Upper lobe of left lung (tissue), 6 donors: ENCODE results near the gene MED13L. TPM values are rescaled to one million over a fixed set of nuclear protein-coding genes. Genes with fewer than 3 reads are reported as not detected.

ENCODE experiments used
- ATAC-seq, 2 donors: fragments of 200-7000 bp; cut with Tn5 transposase; one replicate each; pipeline ENCODE4 v1.9.1; 2022; ENCODE audit warnings: mild to moderate bottlenecking in 2 of 2, moderate library complexity in 2 of 2; ENCODE audit not compliant: low FRiP score in 2 of 2
- DNase-seq, 2 donors: peaks; one replicate each; pipeline ENCODE4 v3.0.0-alpha.2; 2019 to 2020
- H3K27ac ChIP-seq, 4 donors: fragments of 200-600 bp; sonication (generic); one replicate each; pipeline ENCODE4 v1.5.1; 2016 to 2019
- H3K27me3 ChIP-seq, 4 donors: fragments of 200-600 bp; sonication (generic); one replicate each; pipeline ENCODE4 v1.5.1; 2017 to 2019
- H3K36me3 ChIP-seq, 4 donors: fragments of 200-600 bp; sonication (generic); one replicate each; pipeline ENCODE4 v1.5.1; 2016 to 2019
- H3K4me1 ChIP-seq, 4 donors: fragments of 200-600 bp; sonication (generic); one replicate each; pipeline ENCODE4 v1.5.1; 2018 to 2019
- H3K4me3 ChIP-seq, 4 donors: fragments of 200-600 bp; sonication (generic); one replicate each; pipeline ENCODE4 v1.5.1; 2017 to 2019; ENCODE audit warnings: mild to moderate bottlenecking in 2 of 4, moderate library complexity in 1 of 4
- H3K9me3 ChIP-seq, 4 donors: fragments of 200-600 bp; sonication (generic); one replicate each; pipeline ENCODE4 v1.5.1; 2018 to 2019
- CTCF ChIP-seq, 6 experiments: fragments of 450-650 bp in 4 of 6; fragments of 200-600 bp in 2 of 6; sonication (generic) in 2 of 6; IDR thresholded peaks; one replicate each; pipeline ENCODE4 v1.5.1; 2016 to 2019; ENCODE audit warnings: antibody characterized with exemption in 6 of 6
- EP300 ChIP-seq, 4 donors: sonication (generic); formaldehyde crosslinking; IDR thresholded peaks; one replicate each; pipeline ENCODE4 v1.5.1; 2017; ENCODE audit warnings: antibody characterized with exemption in 4 of 4, control low read depth in 2 of 4
- POLR2A ChIP-seq, 4 donors: fragments of 450-650 bp; IDR thresholded peaks; one replicate each; pipeline ENCODE4 v1.5.1; 2016 to 2017; ENCODE audit warnings: antibody characterized with exemption in 4 of 4, mild to moderate bottlenecking in 2 of 4
- POLR2AphosphoS5 ChIP-seq, 2 donors: sonication (generic); formaldehyde crosslinking; IDR thresholded peaks; one replicate each; pipeline ENCODE4 v1.5.1; 2017; ENCODE audit warnings: antibody characterized with exemption in 2 of 2
- WGBS, 2 donors: methylation state at CpG; one replicate each; pipeline ENCODE4 v1.1.5; 2017 to 2018; 5-methylcytosine and 5-hydroxymethylcytosine counted together
- total RNA-seq, 6 donors: library from RNA; depleted of rRNA in 4 of 6; stranded (reverse); fragments of >200 nt in 4 of 6; gene quantifications; one replicate each; pipeline versions ENCODE4 v1.1.0 to v1.2.1, GENCODE V29; 2016 to 2021
- donor health status: DM: no; HTN: no; CAD: no; lungs with moderate emphysema.
- donor health status: DM: no; HTN: yes; CAD: no; lungs with severe emphysema.

MED13L gene
- total RNA-seq, 6 donors from 2014 or later = 96.6 to 178 (median 124) TPM

DNA sequence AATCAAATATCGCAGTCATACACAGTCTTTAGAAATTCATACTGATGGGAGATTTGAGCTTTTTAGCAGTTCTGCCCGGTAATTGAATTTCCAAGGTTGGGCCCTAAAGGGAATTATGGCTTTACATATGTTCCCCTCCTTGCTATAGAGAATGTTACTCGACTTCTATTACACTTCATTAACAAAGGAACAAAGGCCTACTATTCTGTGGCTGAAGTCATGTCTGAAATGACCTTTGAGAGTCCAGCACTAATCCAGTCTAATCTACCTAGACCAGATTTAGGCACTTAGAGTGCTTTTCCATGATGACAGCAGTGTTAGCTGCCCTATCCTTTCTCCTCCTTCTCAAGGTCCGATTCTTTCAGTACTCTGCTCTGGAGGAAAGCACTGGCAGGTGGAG is 305.3 kb downstream of the MED13L start:
- H3K36me3 ChIP-seq = peaks cover 26 to 87% (median 61%) of the 10 kb centered on the region in 4 donors
- WGBS, 2 donors = 93 to 94% methylated on average over 4 of the region's 4 CpGs

GRCh38 chr12:115968211-115968610 is 309.3 kb downstream of the MED13L start:
- no peak overlapping the region for H3K27ac ChIP-seq
- H3K27me3 ChIP-seq = no peaks in the 10 kb centered on the region
- H3K4me3 ChIP-seq = no peak overlapping the region
- ATAC-seq (no peak), DNase-seq (no peak)
- TF ChIP-seq EP300 (IDR thresholded peaks at IDR 0.05) (no peak), CTCF (IDR thresholded peaks at IDR 0.05) (no peak), POLR2AphosphoS5 (IDR thresholded peaks at IDR 0.05) (no peak), POLR2A (IDR thresholded peaks at IDR 0.05) (no peak)
- H3K9me3 ChIP-seq = no peaks in the 10 kb centered on the region
- H3K4me1 ChIP-seq = no peaks in the 10 kb centered on the region
- 94 to 95% methylated on average over 7 of the region's 7 CpGs for WGBS, 2 donors
- H3K36me3 ChIP-seq = peaks cover 24 to 99% (median 77%) of the 10 kb centered on the region in 4 donors

More for the DNA sequence above, 305.3 kb downstream of the MED13L start:
- Histone ChIP-seq H3K4me1 (peaks cover 0 to 4% (median 0%) of the 10 kb centered on the region in 4 donors), H3K27ac (no peak overlapping the region), H3K27me3 (no peaks in the 10 kb centered on the region), H3K9me3 (no peaks in the 10 kb centered on the region), H3K4me3 (no peak overlapping the region)
- TF ChIP-seq POLR2A (IDR thresholded peaks at IDR 0.05) (no peak), EP300 (IDR thresholded peaks at IDR 0.05) (no peak), POLR2AphosphoS5 (IDR thresholded peaks at IDR 0.05) (no peak), CTCF (IDR thresholded peaks at IDR 0.05) (no peak)
- ATAC-seq = no peak
- no peak for DNase-seq

- Histone ChIP-seq H3K4me3 (no peak overlapping the region), H3K4me1 (no peaks in the 10 kb centered on the region), H3K27ac (no peak overlapping the region), H3K27me3 (no peaks in the 10 kb centered on the region), H3K36me3 (peaks cover 35 to 100% (median 81%) of the 10 kb centered on the region in 4 donors), H3K9me3 (no peaks in the 10 kb centered on the region)
- DNase-seq = no peak
- WGBS, 2 donors = 92 to 95% methylated on average over 4 of the region's 4 CpGs
- ATAC-seq = no peak
- TF ChIP-seq CTCF (IDR thresholded peaks at IDR 0.05) (no peak), EP300 (IDR thresholded peaks at IDR 0.05) (no peak), POLR2AphosphoS5 (IDR thresholded peaks at IDR 0.05) (no peak), POLR2A (IDR thresholded peaks at IDR 0.05) (no peak)
These were observed 311.1 kb downstream of the MED13L start for GRCh38 chr12:115966376-115966775.

DNA sequence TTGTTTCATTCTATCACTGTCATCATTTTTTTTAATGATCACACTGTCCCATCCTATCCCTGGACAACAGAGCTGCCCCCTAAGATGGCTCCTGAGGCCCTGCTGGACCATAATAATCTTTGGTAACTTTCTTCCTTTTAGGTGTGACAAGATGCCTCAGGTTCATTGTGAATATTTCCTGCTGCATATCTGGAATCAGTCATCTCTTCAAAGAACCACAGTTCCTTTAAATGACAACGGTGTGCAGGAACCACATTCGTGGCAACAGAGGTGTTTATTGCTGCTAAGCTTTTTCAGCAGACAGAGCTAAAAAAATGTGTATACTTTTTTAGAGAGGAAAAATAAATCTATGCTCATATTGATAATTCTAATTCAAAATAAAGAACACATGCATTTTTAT is 312.9 kb downstream of the MED13L start:
- no peak for TF ChIP-seq POLR2AphosphoS5 (IDR thresholded peaks at IDR 0.05)
- TF ChIP-seq POLR2A (IDR thresholded peaks at IDR 0.05) = no peak
- no peak for TF ChIP-seq CTCF (IDR thresholded peaks at IDR 0.05)
- TF ChIP-seq EP300 (IDR thresholded peaks at IDR 0.05) = no peak
- peaks cover 33 to 100% (median 86%) of the 10 kb centered on the region in 4 donors for H3K36me3 ChIP-seq
- no peak for ATAC-seq
- 70 to 78% methylated on average over 2 of the region's 2 CpGs for WGBS, 2 donors
- no peak for DNase-seq
- H3K9me3 ChIP-seq = no peaks in the 10 kb centered on the region
- no peaks in the 10 kb centered on the region for H3K27me3 ChIP-seq
- no peak overlapping the region for H3K27ac ChIP-seq
- no peaks in the 10 kb centered on the region for H3K4me1 ChIP-seq
- H3K4me3 ChIP-seq = no peak overlapping the region

DNA sequence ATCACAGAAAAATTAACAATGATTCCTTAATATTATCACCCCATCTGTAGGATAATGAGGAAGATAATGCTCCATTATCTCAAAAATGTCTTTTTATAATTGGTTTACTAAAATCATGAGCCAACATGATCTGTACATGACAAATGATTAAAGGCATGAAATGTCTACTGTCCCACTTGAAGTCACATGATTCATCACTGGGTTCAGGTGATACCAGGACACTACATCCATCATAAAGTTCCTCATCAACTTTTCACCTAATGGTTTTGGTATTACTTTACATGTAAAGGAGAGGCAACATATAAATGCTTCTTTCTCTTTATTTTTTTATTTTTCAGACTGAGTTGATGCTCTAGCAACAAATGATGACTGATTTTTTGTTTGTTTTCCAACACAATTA is 313.3 kb downstream of the MED13L start:
- peaks cover 33 to 100% (median 82%) of the 10 kb centered on the region in 4 donors for H3K36me3 ChIP-seq
- no peaks in the 10 kb centered on the region for H3K9me3 ChIP-seq
- TF ChIP-seq POLR2AphosphoS5 (IDR thresholded peaks at IDR 0.05) (no peak), EP300 (IDR thresholded peaks at IDR 0.05) (no peak), CTCF (IDR thresholded peaks at IDR 0.05) (no peak), POLR2A (IDR thresholded peaks at IDR 0.05) (no peak)
- no peak overlapping the region for H3K27ac ChIP-seq
- ATAC-seq (no peak), DNase-seq (no peak)
- no peaks in the 10 kb centered on the region for H3K4me1 ChIP-seq
- H3K27me3 ChIP-seq = no peaks in the 10 kb centered on the region
- no peak overlapping the region for H3K4me3 ChIP-seq
